Activated T-helper 2 cell treated with anti-CD3 and anti-CD28 coated beads, Interferon-gamma antibody, Interleukin-2, Interleukin-4, amounts not matched to agents 10 μg/mL and 5 μg/mL and 100 μg/mL, durations not matched to agents 14 hours and 24 hours and 36 hours (primary cell): ENCODE data around the gene THBS4. TPM values are rescaled to one million over a fixed set of nuclear protein-coding genes. Genes with fewer than 3 reads are reported as not detected.

Experiments used
- DNase-seq: peaks from one replicate; pipeline ENCODE4 v3.0.0; 2021; ENCODE audit warnings: low spot score
- H3K27ac Mint-ChIP-seq: one replicate; pipeline ENCODE4 v1.8.0; 2021; ENCODE audit warnings: mixed read lengths
- H3K27me3 Mint-ChIP-seq: one replicate; pipeline ENCODE4 v1.8.0; 2021; ENCODE audit warnings: low read depth, mixed read lengths
- H3K36me3 Mint-ChIP-seq: one replicate; pipeline ENCODE4 v1.8.0; 2021; ENCODE audit warnings: low read depth, mixed read lengths
- H3K4me1 Mint-ChIP-seq: one replicate; pipeline ENCODE4 v1.8.0; 2021; ENCODE audit warnings: low read depth, mixed read lengths
- H3K4me3 Mint-ChIP-seq: one replicate; pipeline ENCODE4 v1.8.0; 2021; ENCODE audit warnings: low read depth, mild to moderate bottlenecking, moderate library complexity, mixed read lengths
- H3K9me3 Mint-ChIP-seq: one replicate; pipeline ENCODE4 v1.8.0; 2021; ENCODE audit warnings: mixed read lengths
- intact Hi-C: fragments of 100-400 bp; cut with micrococcal nuclease; formaldehyde crosslinking; loops from one replicate; pipeline ENCODE4 v1.15.1; 2023
- total RNA-seq: library from RNA; stranded (reverse); gene quantifications from 2 replicates; pipeline ENCODE4 v1.2.3, GENCODE V29; 2022

THBS4 gene
- total RNA-seq, 1 donor from 2014 or later = 1.1 TPM

DNA sequence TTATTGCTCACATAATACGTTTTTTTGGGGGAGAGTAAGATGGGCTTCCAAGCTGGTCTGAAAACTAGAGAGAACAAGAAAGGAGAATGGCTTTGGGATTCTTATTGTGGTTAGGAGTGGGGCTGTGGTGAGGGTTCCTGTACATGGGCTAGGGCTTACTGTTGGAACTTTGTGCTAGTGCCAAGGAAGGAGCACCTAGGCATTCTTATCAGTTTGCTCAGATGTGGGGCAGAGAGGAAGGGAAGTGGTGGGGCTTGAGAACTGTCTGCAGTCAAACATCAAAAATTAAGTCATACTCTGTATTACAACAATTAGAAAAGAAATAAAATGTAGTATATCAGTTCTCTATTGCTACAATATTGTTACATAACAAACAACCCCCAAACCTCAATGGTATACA, 4.0 kb upstream of the THBS4 start:
- H3K4me1 Mint-ChIP-seq = peaks cover 43% of the 10 kb centered on the region
- no peak overlapping the region for H3K4me3 Mint-ChIP-seq
- no peak overlapping the region for H3K27ac Mint-ChIP-seq
- H3K36me3 Mint-ChIP-seq = no peaks in the 10 kb centered on the region
- H3K27me3 Mint-ChIP-seq = peaks cover 17% of the 10 kb centered on the region
- intact Hi-C loops = no loop called here
- no peaks in the 10 kb centered on the region for H3K9me3 Mint-ChIP-seq
- DNase-seq = no peak

DNA sequence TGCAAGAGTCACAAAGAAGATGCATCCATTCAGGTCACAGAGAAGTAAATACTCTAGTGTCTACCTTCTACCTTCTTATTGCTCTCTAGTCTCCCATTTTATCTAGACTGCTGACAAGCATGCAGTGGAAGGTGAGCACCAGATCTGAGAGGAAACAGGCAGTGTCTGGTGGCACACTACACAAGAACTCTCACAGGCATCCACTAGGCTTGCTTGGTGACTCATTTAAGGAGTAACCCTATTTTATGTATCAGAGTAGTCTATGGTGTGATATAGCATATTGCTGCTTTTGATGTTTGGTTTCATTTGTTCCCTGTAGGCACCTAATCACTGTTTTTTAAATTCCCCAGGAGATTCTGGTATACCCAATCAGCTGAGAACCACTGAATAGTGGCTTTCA, 1.6 kb upstream of the THBS4 start:
- H3K36me3 Mint-ChIP-seq = no peaks in the 10 kb centered on the region
- H3K27me3 Mint-ChIP-seq = peaks cover 26% of the 10 kb centered on the region
- no peak overlapping the region for H3K27ac Mint-ChIP-seq
- intact Hi-C loops = no loop called here
- DNase-seq = peak; percentile 32
- H3K4me3 Mint-ChIP-seq = no peak overlapping the region
- H3K4me1 Mint-ChIP-seq = peaks cover 44% of the 10 kb centered on the region
- no peaks in the 10 kb centered on the region for H3K9me3 Mint-ChIP-seq

DNA sequence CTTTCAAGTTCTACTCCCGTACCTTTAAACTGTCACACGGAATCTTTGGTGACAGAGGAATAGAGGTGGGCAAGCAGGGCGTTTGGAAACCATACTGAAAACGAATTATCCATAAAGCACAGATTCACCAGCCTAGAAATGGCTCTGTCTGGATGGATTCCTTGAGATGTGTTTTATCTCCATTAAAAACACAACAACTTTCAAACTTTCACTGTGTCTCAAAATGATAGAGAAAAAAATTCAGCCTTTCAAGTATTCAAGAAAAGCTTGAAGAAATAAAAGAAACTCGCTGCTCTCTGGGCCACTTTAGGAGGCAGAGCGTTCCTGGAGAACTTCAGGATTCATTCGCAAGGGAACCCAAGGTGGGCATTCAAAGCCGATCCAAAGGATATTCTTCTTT, 589 bp upstream of the THBS4 start:
- peaks cover 27% of the 10 kb centered on the region for H3K27me3 Mint-ChIP-seq
- no peaks in the 10 kb centered on the region for H3K36me3 Mint-ChIP-seq
- DNase-seq = no peak
- H3K4me3 Mint-ChIP-seq = peak overlapping the region; percentile 39
- H3K9me3 Mint-ChIP-seq = no peaks in the 10 kb centered on the region
- H3K27ac Mint-ChIP-seq = no peak overlapping the region
- H3K4me1 Mint-ChIP-seq = peaks cover 40% of the 10 kb centered on the region
- intact Hi-C loops = no loop called here

GRCh38 chr5:80035839-80036238, 691 bp downstream of the THBS4 start:
- Mint-ChIP-seq H3K4me1 (peaks cover 39% of the 10 kb centered on the region), H3K27me3 (peaks cover 34% of the 10 kb centered on the region), H3K4me3 (peak overlapping the region; percentile 45), H3K9me3 (no peaks in the 10 kb centered on the region), H3K27ac (no peak overlapping the region), H3K36me3 (no peaks in the 10 kb centered on the region)
- DNase-seq = no peak
- intact Hi-C loops = loop anchor here (2.0 kb wide), 1 partner anchor 45 kb away; the partner anchor contains the start of gene MTX3

DNA sequence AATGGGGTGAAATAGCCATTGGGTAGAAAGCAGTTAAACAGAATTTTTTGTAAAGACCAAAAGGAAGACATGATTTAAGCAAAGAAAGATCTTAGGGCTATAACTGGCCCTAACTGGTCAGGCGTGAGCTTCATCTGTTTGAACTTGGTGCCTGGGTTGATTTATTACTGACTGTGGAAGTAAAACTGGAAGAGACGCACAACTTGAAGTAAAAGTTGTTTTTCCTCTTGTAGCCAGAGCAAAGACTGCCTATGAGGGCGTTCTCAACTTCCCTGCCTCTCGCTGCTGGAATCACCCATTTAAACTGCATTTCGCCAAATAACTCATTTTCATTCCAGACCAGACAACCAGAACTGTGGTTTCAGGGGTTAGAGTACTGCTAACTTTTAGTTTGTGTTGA, 1.5 kb downstream of the THBS4 start:
- H3K36me3 Mint-ChIP-seq = no peaks in the 10 kb centered on the region
- no peak overlapping the region for H3K4me3 Mint-ChIP-seq
- H3K27me3 Mint-ChIP-seq = peaks cover 37% of the 10 kb centered on the region
- no peaks in the 10 kb centered on the region for H3K9me3 Mint-ChIP-seq
- intact Hi-C loops = loop anchor here (1.0 to 2.0 kb wide), 3 partner anchors 46 to 90 kb away; partner anchors contain the start of gene MTX3
- no peak overlapping the region for H3K27ac Mint-ChIP-seq
- peaks cover 33% of the 10 kb centered on the region for H3K4me1 Mint-ChIP-seq
- no peak for DNase-seq

GRCh38 chr5:80037366-80037765, 2.2 kb downstream of the THBS4 start:
- Mint-ChIP-seq H3K27me3 (peaks cover 38% of the 10 kb centered on the region), H3K4me3 (peak overlapping the region; percentile 45)
- intact Hi-C loops = loop anchor here (1.0 to 2.0 kb wide), 3 partner anchors 47 to 89 kb away; partner anchors contain the start of gene MTX3

DNA sequence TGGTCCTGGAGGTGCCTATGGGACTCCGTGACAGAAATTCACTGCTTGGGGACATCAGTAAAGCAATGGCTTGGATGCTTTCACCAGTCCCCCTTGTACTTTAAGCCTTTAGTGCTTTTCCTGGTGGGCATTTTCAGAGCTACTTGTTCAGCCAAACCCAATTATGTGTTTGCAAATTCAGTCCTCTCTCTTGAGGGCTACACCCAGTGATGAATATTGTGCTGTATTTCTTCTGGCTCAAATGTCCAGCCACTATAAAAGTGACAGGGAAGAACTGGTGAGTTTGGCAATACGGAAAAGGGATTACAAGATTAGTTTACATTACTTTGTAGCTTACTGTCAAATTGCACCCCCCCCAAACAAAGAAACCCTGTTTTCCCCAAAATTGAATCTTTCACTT, 4.5 kb downstream of the THBS4 start:
- no peaks in the 10 kb centered on the region for H3K9me3 Mint-ChIP-seq
- intact Hi-C loops = no loop called here
- no peak overlapping the region for H3K4me3 Mint-ChIP-seq
- H3K27ac Mint-ChIP-seq = no peak overlapping the region
- no peak for DNase-seq
- no peaks in the 10 kb centered on the region for H3K36me3 Mint-ChIP-seq
- H3K4me1 Mint-ChIP-seq = peaks cover 16% of the 10 kb centered on the region
- H3K27me3 Mint-ChIP-seq = peaks cover 46% of the 10 kb centered on the region

More at GRCh38 chr5:80037366-80037765, 2.2 kb downstream of the THBS4 start:
- DNase-seq = no peak
- Mint-ChIP-seq H3K27ac (no peak overlapping the region), H3K4me1 (peaks cover 30% of the 10 kb centered on the region), H3K36me3 (no peaks in the 10 kb centered on the region), H3K9me3 (no peaks in the 10 kb centered on the region)

DNA sequence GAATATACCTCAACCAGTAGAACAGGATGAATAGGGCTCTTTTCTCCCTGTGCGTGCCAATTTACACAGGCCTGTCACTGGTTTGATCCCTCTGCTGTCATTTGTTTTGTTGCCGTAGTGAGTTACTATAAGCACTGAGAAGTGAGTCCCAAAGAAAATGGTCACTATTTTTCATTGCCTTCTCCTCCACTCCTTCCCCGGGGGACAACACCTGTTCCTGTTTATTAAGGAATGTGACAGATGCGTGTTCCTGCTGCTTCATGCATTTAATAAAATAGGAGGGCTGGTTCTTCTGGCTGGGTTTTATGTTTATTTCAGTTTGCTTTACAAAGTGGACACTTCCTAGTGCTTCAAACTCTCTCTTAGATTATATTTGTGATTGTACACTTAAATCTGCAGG, 6.4 kb downstream of the THBS4 start:
- Mint-ChIP-seq H3K9me3 (no peaks in the 10 kb centered on the region), H3K36me3 (no peaks in the 10 kb centered on the region), H3K4me3 (no peak overlapping the region), H3K4me1 (peaks cover 7% of the 10 kb centered on the region), H3K27me3 (peaks cover 38% of the 10 kb centered on the region), H3K27ac (no peak overlapping the region)
- intact Hi-C loops = no loop called here
- no peak for DNase-seq

- Mint-ChIP-seq H3K4me3 (no peak overlapping the region), H3K4me1 (peaks cover 1% of the 10 kb centered on the region), H3K27me3 (peaks cover 35% of the 10 kb centered on the region), H3K27ac (no peak overlapping the region), H3K9me3 (no peaks in the 10 kb centered on the region), H3K36me3 (no peaks in the 10 kb centered on the region)
- no peak for DNase-seq
- intact Hi-C loops = no loop called here
Observed at GRCh38 chr5:80042330-80042729, 7.2 kb downstream of the THBS4 start.

GRCh38 chr5:80043187-80043586, 8.0 kb downstream of the THBS4 start:
- Mint-ChIP-seq H3K36me3 (no peaks in the 10 kb centered on the region), H3K27me3 (peaks cover 32% of the 10 kb centered on the region), H3K27ac (no peak overlapping the region), H3K4me1 (no peaks in the 10 kb centered on the region), H3K4me3 (no peak overlapping the region), H3K9me3 (no peaks in the 10 kb centered on the region)
- no peak for DNase-seq
- intact Hi-C loops = no loop called here

- Mint-ChIP-seq H3K36me3 (no peaks in the 10 kb centered on the region), H3K9me3 (no peaks in the 10 kb centered on the region), H3K27me3 (peaks cover 12% of the 10 kb centered on the region), H3K4me1 (no peaks in the 10 kb centered on the region), H3K27ac (no peak overlapping the region), H3K4me3 (no peak overlapping the region)
- intact Hi-C loops = no loop called here
- DNase-seq = no peak
Observed at GRCh38 chr5:80048084-80048780, 13.1 kb downstream of the THBS4 start.

DNA sequence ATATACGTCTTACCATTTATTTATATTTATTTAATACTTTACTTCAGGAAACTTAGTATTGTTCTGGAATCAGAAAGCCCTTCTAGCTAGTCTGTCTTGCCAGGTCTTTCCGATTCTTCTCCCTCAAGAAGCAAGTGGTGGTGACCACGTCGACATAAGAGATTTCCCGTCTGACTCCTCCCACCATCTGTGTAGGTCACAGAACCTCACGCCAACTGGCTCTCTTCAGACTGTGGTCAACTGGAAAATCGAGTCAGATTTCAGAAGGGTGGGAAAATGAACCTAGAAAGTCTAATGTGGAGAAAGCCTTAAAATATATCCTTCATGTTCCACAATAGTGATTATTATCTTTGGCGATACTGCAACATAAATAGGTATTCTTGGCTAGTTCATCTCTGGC, 17.3 kb downstream of the THBS4 start:
- no peak for DNase-seq
- H3K4me3 Mint-ChIP-seq = no peak overlapping the region
- H3K9me3 Mint-ChIP-seq = no peaks in the 10 kb centered on the region
- no peak overlapping the region for H3K27ac Mint-ChIP-seq
- peaks cover 2% of the 10 kb centered on the region for H3K27me3 Mint-ChIP-seq
- intact Hi-C loops = no loop called here
- no peaks in the 10 kb centered on the region for H3K36me3 Mint-ChIP-seq
- H3K4me1 Mint-ChIP-seq = peaks cover 5% of the 10 kb centered on the region

- H3K36me3 Mint-ChIP-seq = no peaks in the 10 kb centered on the region
- peaks cover 5% of the 10 kb centered on the region for H3K4me1 Mint-ChIP-seq
- intact Hi-C loops = no loop called here
- H3K27me3 Mint-ChIP-seq = peaks cover 2% of the 10 kb centered on the region
- no peak overlapping the region for H3K4me3 Mint-ChIP-seq
- DNase-seq = no peak
- no peaks in the 10 kb centered on the region for H3K9me3 Mint-ChIP-seq
- no peak overlapping the region for H3K27ac Mint-ChIP-seq
Observed at GRCh38 chr5:80054682-80055081, 19.5 kb downstream of the THBS4 start.
